Ishikawa (cell line): ENCODE measurements around the gene PDE8A.

ENCODE experiments used
- CEBPB ChIP-seq: IDR thresholded peaks from 2 replicates; pipeline ENCODE4 v1.6.1; 2012
- CREB1 ChIP-seq: IDR thresholded peaks from 2 replicates; pipeline ENCODE4 v1.6.1; 2012; ENCODE audit warnings: low read depth
- EGR1 ChIP-seq: IDR thresholded peaks from 2 replicates; pipeline ENCODE4 v1.6.1; 2012
- EP300 ChIP-seq: IDR thresholded peaks from 2 replicates; pipeline ENCODE4 v1.6.1; 2012; ENCODE audit warnings: borderline replicate concordance
- FOXM1 ChIP-seq: IDR thresholded peaks from 2 replicates; pipeline ENCODE4 v1.6.1; 2012; ENCODE audit warnings: low read depth, borderline replicate concordance
- MAX ChIP-seq: IDR thresholded peaks from 2 replicates; pipeline ENCODE4 v1.6.1; 2012
- NFIC ChIP-seq: IDR thresholded peaks from 2 replicates; pipeline ENCODE4 v1.6.1; 2012
- RAD21 ChIP-seq: IDR thresholded peaks from 2 replicates; pipeline ENCODE4 v1.6.1; 2012; ENCODE audit warnings: low read depth
- TAF1 ChIP-seq: IDR thresholded peaks from 2 replicates; pipeline ENCODE4 v1.6.1; 2012; ENCODE audit warnings: low read depth, mild to moderate bottlenecking
- TCF12 ChIP-seq: IDR thresholded peaks from 2 replicates; pipeline ENCODE4 v1.6.1; 2012; ENCODE audit warnings: low read depth
- TEAD4 ChIP-seq: IDR thresholded peaks from 2 replicates; pipeline ENCODE4 v1.6.1; 2012
- YY1 ChIP-seq: IDR thresholded peaks from 2 replicates; pipeline ENCODE4 v1.6.1; 2012; ENCODE audit warnings: low read depth
- TF ChIP-seq, protein P1 (sequence below): IDR thresholded peaks from 2 replicates; pipeline ENCODE4 v1.6.1; 2012; ENCODE audit warnings: low read depth, mild to moderate bottlenecking

- no peak for TF ChIP-seq MAX
- TF ChIP-seq CEBPB = no peak
- no peak for TF ChIP-seq RAD21
- TF ChIP-seq EP300 = no peak
- TF ChIP-seq EGR1 = no peak
- TF ChIP-seq, protein P1, sequence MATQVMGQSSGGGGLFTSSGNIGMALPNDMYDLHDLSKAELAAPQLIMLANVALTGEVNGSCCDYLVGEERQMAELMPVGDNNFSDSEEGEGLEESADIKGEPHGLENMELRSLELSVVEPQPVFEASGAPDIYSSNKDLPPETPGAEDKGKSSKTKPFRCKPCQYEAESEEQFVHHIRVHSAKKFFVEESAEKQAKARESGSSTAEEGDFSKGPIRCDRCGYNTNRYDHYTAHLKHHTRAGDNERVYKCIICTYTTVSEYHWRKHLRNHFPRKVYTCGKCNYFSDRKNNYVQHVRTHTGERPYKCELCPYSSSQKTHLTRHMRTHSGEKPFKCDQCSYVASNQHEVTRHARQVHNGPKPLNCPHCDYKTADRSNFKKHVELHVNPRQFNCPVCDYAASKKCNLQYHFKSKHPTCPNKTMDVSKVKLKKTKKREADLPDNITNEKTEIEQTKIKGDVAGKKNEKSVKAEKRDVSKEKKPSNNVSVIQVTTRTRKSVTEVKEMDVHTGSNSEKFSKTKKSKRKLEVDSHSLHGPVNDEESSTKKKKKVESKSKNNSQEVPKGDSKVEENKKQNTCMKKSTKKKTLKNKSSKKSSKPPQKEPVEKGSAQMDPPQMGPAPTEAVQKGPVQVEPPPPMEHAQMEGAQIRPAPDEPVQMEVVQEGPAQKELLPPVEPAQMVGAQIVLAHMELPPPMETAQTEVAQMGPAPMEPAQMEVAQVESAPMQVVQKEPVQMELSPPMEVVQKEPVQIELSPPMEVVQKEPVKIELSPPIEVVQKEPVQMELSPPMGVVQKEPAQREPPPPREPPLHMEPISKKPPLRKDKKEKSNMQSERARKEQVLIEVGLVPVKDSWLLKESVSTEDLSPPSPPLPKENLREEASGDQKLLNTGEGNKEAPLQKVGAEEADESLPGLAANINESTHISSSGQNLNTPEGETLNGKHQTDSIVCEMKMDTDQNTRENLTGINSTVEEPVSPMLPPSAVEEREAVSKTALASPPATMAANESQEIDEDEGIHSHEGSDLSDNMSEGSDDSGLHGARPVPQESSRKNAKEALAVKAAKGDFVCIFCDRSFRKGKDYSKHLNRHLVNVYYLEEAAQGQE = no peak
- no peak for TF ChIP-seq TEAD4
- TF ChIP-seq CREB1 = no peak
- TF ChIP-seq NFIC = no peak
- TF ChIP-seq TAF1 = no peak
- TF ChIP-seq YY1 = no peak
- no peak for TF ChIP-seq FOXM1
- TF ChIP-seq TCF12 = no peak
Measured at GRCh38 chr15:85133709-85134108, 152.1 kb downstream of the PDE8A start.
